A673 (cell line): ENCODE data around the gene HNRNPUL2. TPM values are rescaled to one million over a fixed set of nuclear protein-coding genes. Genes with fewer than 3 reads are reported as not detected.
"Not testable (repeated sequence)": the region's sequence is repeated elsewhere in the genome, so short reads cannot be mapped to it uniquely, and the experiment has no call there.

Experiments used
- BruUV-seq: library from RNA; stranded (reverse); fragments of 400-500 nt; replicated peaks from 2 replicates; lab custom pipeline; 2021; lab: Mats Ljungman, UMichigan
- CTCF ChIA-PET: fragments of 300-600 bp; sonication (Branson Sonifier 250); formaldehyde crosslinking; loops from one replicate; lab custom pipeline; 2022; ENCODE audit warnings: antibody characterized with exemption; lab: Charles Lee
- POLR2A ChIA-PET: fragments of 300-600 bp; sonication (Branson Sonifier 250); formaldehyde crosslinking; loops from one replicate; lab custom pipeline; 2022; ENCODE audit warnings: antibody characterized with exemption; ENCODE audit not compliant: low non-redundant PET; lab: Charles Lee
- DNase-seq: peaks from one replicate; pipeline ENCODE4 v3.0.0-alpha.2; 2015; ENCODE audit warnings: low spot score
- H3K27ac ChIP-seq: fragments of 200-600 bp; sonication (generic); 2 replicates; pipeline ENCODE4 v1.5.1; 2016; ENCODE audit warnings: mixed run types, low read depth, mild to moderate bottlenecking, mixed read lengths, antibody characterized with exemption, low read length; ENCODE audit not compliant: poor library complexity, severe bottlenecking
- H3K27me3 ChIP-seq: fragments of 200-600 bp; sonication (generic); replicated peaks from 2 replicates; pipeline ENCODE4 v1.6.1; 2017; ENCODE audit warnings: mixed run types, low read depth, mild to moderate bottlenecking, mixed read lengths, antibody characterized with exemption, low read length; ENCODE audit not compliant: insufficient read depth, poor library complexity
- H3K36me3 ChIP-seq: fragments of 200-600 bp; sonication (generic); 2 replicates; pipeline ENCODE4 v1.6.1; 2016; ENCODE audit warnings: mixed run types, mild to moderate bottlenecking, mixed read lengths, antibody characterized with exemption, low read length; ENCODE audit not compliant: insufficient read depth, poor library complexity, severe bottlenecking
- H3K4me1 ChIP-seq: fragments of 200-600 bp; sonication (generic); 2 replicates; pipeline ENCODE4 v1.6.1; 2017; ENCODE audit warnings: mixed run types, mild to moderate bottlenecking, mixed read lengths, antibody characterized with exemption, low read length; ENCODE audit not compliant: insufficient read depth, poor library complexity, severe bottlenecking
- H3K4me3 ChIP-seq: fragments of 200-600 bp; sonication (generic); 2 replicates; pipeline ENCODE4 v1.5.1; 2016; ENCODE audit warnings: low read depth, mixed run types, mild to moderate bottlenecking, mixed read lengths, low read length; ENCODE audit not compliant: poor library complexity, severe bottlenecking
- H3K9me3 ChIP-seq: fragments of 200-600 bp; sonication (generic); 2 replicates; pipeline ENCODE4 v1.6.1; 2016; ENCODE audit warnings: mixed run types, low read depth, mild to moderate bottlenecking, mixed read lengths, antibody characterized with exemption, low read length; ENCODE audit not compliant: poor library complexity, severe bottlenecking
- CTCF ChIP-seq: fragments of 300-800, 200-600 bp; sonication (generic); conservative IDR thresholded peaks from 2 replicates; pipeline ENCODE4 v1.5.1; 2017; ENCODE audit warnings: low read depth, mild to moderate bottlenecking, antibody characterized with exemption, low read length, moderate library complexity, mixed read lengths
- EZH2 ChIP-seq: fragments of 200-600 bp; sonication (generic); IDR thresholded peaks from 2 replicates; pipeline ENCODE4 v1.6.1; 2017; ENCODE audit warnings: borderline replicate concordance, low read depth, mild to moderate bottlenecking, mixed read lengths, antibody characterized with exemption, low read length; ENCODE audit not compliant: poor library complexity, severe bottlenecking
- intact Hi-C: fragments of 100-400 bp; cut with micrococcal nuclease; formaldehyde crosslinking; loops from one replicate; pipeline ENCODE4 v1.10.0; 2022; ENCODE audit not compliant: unreplicated experiment
- total RNA-seq: library from RNA; stranded (reverse); gene quantifications from 2 replicates; pipeline ENCODE4 v1.2.3, GENCODE V29; 2021

HNRNPUL2 gene
- total RNA-seq, 1 experiment from 2014 or later, result 104 TPM

GRCh38 chr11:62752994-62753735 lies 25.9 kb upstream of the HNRNPUL2 start:
- DNase-seq, result no peak
- H3K9me3 ChIP-seq, result no peaks in the 10 kb centered on the region
- CTCF ChIA-PET, result interaction anchor here (0.6 to 1.4 kb wide), 4 partner anchors 33 to 358 kb away, joined by 3 to 6 read pairs (median 4); partner anchors contain the start of gene SLC3A2
- intact Hi-C loops, result no loop called here
- H3K4me3 ChIP-seq, result peak overlapping the region; percentile 62
- peaks cover 6% of the 10 kb centered on the region for H3K4me1 ChIP-seq
- H3K27me3 ChIP-seq, result no peaks in the 10 kb centered on the region
- TSS peak; percentile 85 for BruUV-seq
- peaks cover 4% of the 10 kb centered on the region for H3K36me3 ChIP-seq
- TF ChIP-seq EZH2 (no peak), CTCF (no peak)
- POLR2A ChIA-PET, result interaction anchor here (0.5 to 1.1 kb wide), 6 partner anchors 18 to 1109 kb away, joined by 3 to 23 read pairs (median 5); partner anchors contain the start of genes C11orf98, CSKMT, HNRNPUL2 and TAF6L
- peak overlapping the region; percentile 88 for H3K27ac ChIP-seq

- Histone ChIP-seq H3K27ac (no peak overlapping the region), H3K9me3 (no peaks in the 10 kb centered on the region), H3K36me3 (peaks cover 4% of the 10 kb centered on the region), H3K27me3 (no peaks in the 10 kb centered on the region), H3K4me1 (peaks cover 6% of the 10 kb centered on the region), H3K4me3 (no peak overlapping the region)
- CTCF ChIA-PET, result no interaction called here
- BruUV-seq, result no TSS peak
- intact Hi-C loops, result no loop called here
- POLR2A ChIA-PET, result no interaction called here
- no peak for DNase-seq
- TF ChIP-seq EZH2, result no peak
- no peak for TF ChIP-seq CTCF
Measured at GRCh38 chr11:62752177-62752785, 25.0 kb upstream of the HNRNPUL2 start.

GRCh38 chr11:62749931-62750330 lies 22.7 kb upstream of the HNRNPUL2 start:
- H3K27ac ChIP-seq, H3K36me3 ChIP-seq, H3K9me3 ChIP-seq, H3K4me1 ChIP-seq, POLR2A ChIA-PET, DNase-seq, H3K27me3 ChIP-seq, H3K4me3 ChIP-seq, BruUV-seq, intact Hi-C loops: not testable (repeated sequence)
- CTCF ChIA-PET, result interaction anchor here (0.7 kb wide), 1 partner anchor 242 kb away, joined by 10 read pairs; no protein-coding TSS in a partner anchor
